Activated CD4-positive, alpha-beta T cell treated with anti-CD3 and anti-CD28 coated beads, Interleukin-2, amount 10 ng/mL, durations not matched to agents 7 days and 5 days (primary cell): ENCODE data around the gene FGF1. TPM values are rescaled to one million over a fixed set of nuclear protein-coding genes. Genes with fewer than 3 reads are reported as not detected.

Source experiments
- CTCF ChIA-PET: fragments of 350-600 bp; sonication (Branson Sonifier 250); formaldehyde crosslinking; loops from one replicate; lab custom pipeline; 2021; ENCODE audit warnings: antibody characterized with exemption; lab: Charles Lee
- POLR2A ChIA-PET: fragments of 350-600 bp; sonication (Branson Sonifier 250); formaldehyde crosslinking; loops from one replicate; lab custom pipeline; 2021; ENCODE audit warnings: antibody characterized with exemption; lab: Charles Lee
- DNase-seq: peaks from one replicate; pipeline ENCODE4 v3.0.0-alpha.2; 2020
- H3K27ac Mint-ChIP-seq: one replicate; pipeline ENCODE4 v1.8.0; 2021; ENCODE audit warnings: mild to moderate bottlenecking, moderate library complexity, mixed read lengths
- H3K27me3 Mint-ChIP-seq: one replicate; pipeline ENCODE4 v1.8.0; 2021; ENCODE audit warnings: mixed read lengths
- H3K36me3 Mint-ChIP-seq: one replicate; pipeline ENCODE4 v1.8.0; 2021; ENCODE audit warnings: low read depth, mixed read lengths
- H3K4me1 Mint-ChIP-seq: one replicate; pipeline ENCODE4 v1.8.0; 2021; ENCODE audit warnings: mixed read lengths
- H3K4me3 Mint-ChIP-seq: one replicate; pipeline ENCODE4 v1.8.0; 2021; ENCODE audit warnings: mild to moderate bottlenecking, moderate library complexity, mixed read lengths
- H3K9me3 Mint-ChIP-seq: one replicate; pipeline ENCODE4 v1.8.0; 2021; ENCODE audit warnings: mixed read lengths
- total RNA-seq, 2 experiments: library from RNA; stranded (reverse); gene quantifications; one replicate each; pipeline ENCODE4 v1.2.3, GENCODE V29; 2021

Gene FGF1
- total RNA-seq: not detected

- no peaks in the 10 kb centered on the region for H3K4me1 Mint-ChIP-seq
- no peaks in the 10 kb centered on the region for H3K9me3 Mint-ChIP-seq
- no peaks in the 10 kb centered on the region for H3K36me3 Mint-ChIP-seq
- DNase-seq: no peak
- peaks cover 6% of the 10 kb centered on the region for H3K27me3 Mint-ChIP-seq
- H3K4me3 Mint-ChIP-seq: no peak within 1 kb of the TSS
- ChIA-PET CTCF (interaction anchor here (1.2 kb wide), 1 partner anchor 30 kb away, joined by 3 read pairs; no protein-coding TSS in a partner anchor), POLR2A (no interaction called here)
- no peak within 1 kb of the TSS for H3K27ac Mint-ChIP-seq
These were observed at the start of gene FGF1 for GRCh38 chr5:142685418-142686209. TSS of gene FGF1 (minus strand) at chr5:142686090. CDS start at chr5:142614127, 71,963 bp downstream.

GRCh38 chr5:142727735-142728047, 41.8 kb upstream of the FGF1 start:
- H3K9me3 Mint-ChIP-seq: no peaks in the 10 kb centered on the region
- H3K4me1 Mint-ChIP-seq: no peaks in the 10 kb centered on the region
- H3K4me3 Mint-ChIP-seq: no peak overlapping the region
- H3K36me3 Mint-ChIP-seq: no peaks in the 10 kb centered on the region
- no peaks in the 10 kb centered on the region for H3K27me3 Mint-ChIP-seq
- no peak for DNase-seq
- POLR2A ChIA-PET: no interaction called here
- CTCF ChIA-PET: interaction anchor here (1.0 kb wide), 1 partner anchor 21 kb away, joined by 3 read pairs; no protein-coding TSS in a partner anchor
- H3K27ac Mint-ChIP-seq: no peak overlapping the region

- POLR2A ChIA-PET: no interaction called here
- DNase-seq: no peak
- Mint-ChIP-seq H3K4me1 (no peaks in the 10 kb centered on the region), H3K4me3 (no peak overlapping the region), H3K36me3 (no peaks in the 10 kb centered on the region), H3K27me3 (no peaks in the 10 kb centered on the region), H3K27ac (no peak overlapping the region), H3K9me3 (no peaks in the 10 kb centered on the region)
- CTCF ChIA-PET: no interaction called here
These were observed 40.4 kb upstream of the FGF1 start for GRCh38 chr5:142726188-142726731.

- H3K9me3 Mint-ChIP-seq: no peaks in the 10 kb centered on the region
- H3K4me3 Mint-ChIP-seq: no peak overlapping the region
- CTCF ChIA-PET: interaction anchor here (0.9 to 2.6 kb wide), 3 partner anchors 8 to 15 kb away, joined by 3 to 9 read pairs (median 3); no protein-coding TSS in a partner anchor
- no peaks in the 10 kb centered on the region for H3K27me3 Mint-ChIP-seq
- no peaks in the 10 kb centered on the region for H3K4me1 Mint-ChIP-seq
- POLR2A ChIA-PET: no interaction called here
- H3K36me3 Mint-ChIP-seq: no peaks in the 10 kb centered on the region
- no peak overlapping the region for H3K27ac Mint-ChIP-seq
- no peak for DNase-seq
These were observed 39.6 kb upstream of the FGF1 start for GRCh38 chr5:142725231-142726187.

GRCh38 chr5:142724821-142725220, 38.9 kb upstream of the FGF1 start:
- H3K9me3 Mint-ChIP-seq: no peaks in the 10 kb centered on the region
- H3K36me3 Mint-ChIP-seq: no peaks in the 10 kb centered on the region
- H3K27ac Mint-ChIP-seq: no peak overlapping the region
- H3K27me3 Mint-ChIP-seq: no peaks in the 10 kb centered on the region
- no peaks in the 10 kb centered on the region for H3K4me1 Mint-ChIP-seq
- POLR2A ChIA-PET: no interaction called here
- CTCF ChIA-PET: interaction anchor here (0.5 to 2.6 kb wide), 4 partner anchors 8 to 1210 kb away, joined by 3 to 9 read pairs (median 3); no protein-coding TSS in a partner anchor
- DNase-seq: no peak
- H3K4me3 Mint-ChIP-seq: no peak overlapping the region

GRCh38 chr5:142722896-142723295, 37.0 kb upstream of the FGF1 start:
- DNase-seq: no peak
- Mint-ChIP-seq H3K36me3 (no peaks in the 10 kb centered on the region), H3K27ac (no peak overlapping the region), H3K4me1 (no peaks in the 10 kb centered on the region), H3K4me3 (no peak overlapping the region), H3K9me3 (no peaks in the 10 kb centered on the region), H3K27me3 (peaks cover 3% of the 10 kb centered on the region)
- CTCF ChIA-PET: interaction anchor here (1.3 to 2.6 kb wide), 4 partner anchors 10 to 152 kb away, joined by 3 to 9 read pairs (median 4); no protein-coding TSS in a partner anchor
- POLR2A ChIA-PET: no interaction called here

GRCh38 chr5:142722146-142722545, 36.3 kb upstream of the FGF1 start:
- no peak overlapping the region for H3K4me3 Mint-ChIP-seq
- no peaks in the 10 kb centered on the region for H3K9me3 Mint-ChIP-seq
- no peak for DNase-seq
- POLR2A ChIA-PET: no interaction called here
- H3K27ac Mint-ChIP-seq: no peak overlapping the region
- peaks cover 3% of the 10 kb centered on the region for H3K27me3 Mint-ChIP-seq
- no peaks in the 10 kb centered on the region for H3K36me3 Mint-ChIP-seq
- no peaks in the 10 kb centered on the region for H3K4me1 Mint-ChIP-seq
- CTCF ChIA-PET: interaction anchor here (0.7 to 2.8 kb wide), 6 partner anchors 9 to 159 kb away, joined by 3 to 9 read pairs (median 4); partner anchors contain the start of gene ARHGAP26

- Mint-ChIP-seq H3K36me3 (no peaks in the 10 kb centered on the region), H3K4me3 (no peak overlapping the region), H3K27ac (no peak overlapping the region), H3K27me3 (peaks cover 9% of the 10 kb centered on the region), H3K9me3 (no peaks in the 10 kb centered on the region), H3K4me1 (no peaks in the 10 kb centered on the region)
- CTCF ChIA-PET: interaction anchor here (0.9 to 2.8 kb wide), 5 partner anchors 7 to 168 kb away, joined by 3 to 9 read pairs (median 5); no protein-coding TSS in a partner anchor
- DNase-seq: no peak
- POLR2A ChIA-PET: no interaction called here
These were observed 34.9 kb upstream of the FGF1 start for GRCh38 chr5:142720641-142721271.

- no peak overlapping the region for H3K4me3 Mint-ChIP-seq
- CTCF ChIA-PET: interaction anchor here (1.2 to 4.2 kb wide), 5 partner anchors 17 to 169 kb away, joined by 3 to 23 read pairs (median 5); no protein-coding TSS in a partner anchor
- H3K27ac Mint-ChIP-seq: no peak overlapping the region
- no peaks in the 10 kb centered on the region for H3K4me1 Mint-ChIP-seq
- H3K9me3 Mint-ChIP-seq: no peaks in the 10 kb centered on the region
- peaks cover 9% of the 10 kb centered on the region for H3K27me3 Mint-ChIP-seq
- POLR2A ChIA-PET: no interaction called here
- no peak for DNase-seq
- H3K36me3 Mint-ChIP-seq: no peaks in the 10 kb centered on the region
These were observed 34.0 kb upstream of the FGF1 start for GRCh38 chr5:142719836-142720370.

- Mint-ChIP-seq H3K27me3 (peaks cover 11% of the 10 kb centered on the region), H3K36me3 (no peaks in the 10 kb centered on the region), H3K4me3 (no peak overlapping the region), H3K9me3 (no peaks in the 10 kb centered on the region), H3K27ac (no peak overlapping the region), H3K4me1 (peaks cover 11% of the 10 kb centered on the region)
- ChIA-PET POLR2A (no interaction called here), CTCF (interaction anchor here (0.6 to 4.2 kb wide), 11 partner anchors 8 to 242 kb away, joined by 3 to 23 read pairs (median 3); no protein-coding TSS in a partner anchor)
- peak; percentile 16 for DNase-seq
These were observed 31.8 kb upstream of the FGF1 start for GRCh38 chr5:142717582-142718215.

GRCh38 chr5:142716963-142717362, 31.1 kb upstream of the FGF1 start:
- peaks cover 11% of the 10 kb centered on the region for H3K27me3 Mint-ChIP-seq
- peaks cover 11% of the 10 kb centered on the region for H3K4me1 Mint-ChIP-seq

More at GRCh38 chr5:142716963-142717362, 31.1 kb upstream of the FGF1 start:
- DNase-seq: peak; percentile 43
- Mint-ChIP-seq H3K36me3 (no peaks in the 10 kb centered on the region), H3K9me3 (no peaks in the 10 kb centered on the region), H3K4me3 (no peak overlapping the region), H3K27ac (no peak overlapping the region)
- POLR2A ChIA-PET: no interaction called here
- CTCF ChIA-PET: interaction anchor here (0.9 to 4.2 kb wide), 7 partner anchors 8 to 171 kb away, joined by 3 to 23 read pairs (median 4); no protein-coding TSS in a partner anchor
